Measurements from ENCODE around the gene POU5F1.

The POU5F1 gene

GRCh38 chr6:31143148-31143547, 27.3 kb downstream of the POU5F1 start:
- peaks cover 4% of the 10 kb centered on the region for H3K4me1 Mint-ChIP-seq
- ATAC-seq = no peak
- no peak overlapping the region for H3K4me3 Mint-ChIP-seq
- no peak overlapping the region for H3K27ac Mint-ChIP-seq
- H3K27me3 Mint-ChIP-seq = no peaks in the 10 kb centered on the region
- no peaks in the 10 kb centered on the region for H3K9me3 Mint-ChIP-seq
- H3K36me3 Mint-ChIP-seq = peaks cover 27% of the 10 kb centered on the region

DNA sequence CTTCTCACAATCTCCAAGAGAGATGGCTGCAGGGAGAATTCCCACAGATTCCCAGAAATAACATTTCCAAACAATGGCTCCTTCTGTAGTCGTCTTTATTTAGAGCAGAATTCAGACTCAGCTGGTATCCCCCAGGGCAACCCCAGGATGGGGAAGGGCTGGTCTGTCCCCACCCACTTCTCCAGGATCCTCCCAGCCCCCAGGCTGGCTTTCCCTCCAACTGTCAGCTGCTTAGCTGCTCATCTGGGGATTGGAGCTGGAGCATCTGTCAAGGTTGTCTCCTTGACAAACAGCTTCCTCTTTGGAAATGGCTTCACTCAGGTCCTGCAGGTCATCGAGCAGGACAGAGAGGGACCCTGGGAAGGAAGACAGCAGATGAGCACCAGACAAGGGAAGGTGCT, 28.1 kb downstream of the POU5F1 start:
- Mint-ChIP-seq H3K9me3 (no peaks in the 10 kb centered on the region), H3K27ac (no peak overlapping the region), H3K4me1 (peaks cover 9% of the 10 kb centered on the region), H3K4me3 (no peak overlapping the region), H3K27me3 (no peaks in the 10 kb centered on the region), H3K36me3 (peaks cover 27% of the 10 kb centered on the region)
- no peak for ATAC-seq

- H3K4me1 Mint-ChIP-seq = peaks cover 11% of the 10 kb centered on the region
- no peaks in the 10 kb centered on the region for H3K27me3 Mint-ChIP-seq
- peaks cover 21% of the 10 kb centered on the region for H3K36me3 Mint-ChIP-seq
- no peaks in the 10 kb centered on the region for H3K9me3 Mint-ChIP-seq
- no peak overlapping the region for H3K27ac Mint-ChIP-seq
- ATAC-seq = no peak
- no peak overlapping the region for H3K4me3 Mint-ChIP-seq
Measured at GRCh38 chr6:31140643-31141042, 29.8 kb downstream of the POU5F1 start.

DNA sequence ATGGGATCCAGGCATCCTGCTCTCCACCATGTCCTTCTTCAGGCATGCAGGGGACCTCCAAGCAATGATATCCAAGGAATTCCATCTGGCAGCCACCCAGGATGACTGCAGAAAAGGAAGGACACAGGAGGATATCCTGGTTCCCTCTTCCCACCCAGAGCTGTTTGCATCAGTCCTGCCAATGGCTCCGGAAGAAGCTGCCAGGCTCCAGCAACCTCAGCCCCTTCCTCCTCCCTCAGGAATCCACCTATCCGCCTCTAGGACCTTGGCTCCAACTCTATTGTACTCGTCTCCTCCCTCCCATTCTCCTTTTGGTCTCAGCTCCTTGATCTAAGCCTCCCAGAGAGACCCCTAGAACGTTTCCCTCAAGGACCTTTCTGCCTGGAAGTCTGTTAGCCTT, 30.9 kb downstream of the POU5F1 start:
- no peaks in the 10 kb centered on the region for H3K9me3 Mint-ChIP-seq
- H3K36me3 Mint-ChIP-seq = peaks cover 11% of the 10 kb centered on the region
- H3K27ac Mint-ChIP-seq = no peak overlapping the region
- no peak overlapping the region for H3K4me3 Mint-ChIP-seq
- no peak for ATAC-seq
- H3K4me1 Mint-ChIP-seq = peaks cover 11% of the 10 kb centered on the region
- no peaks in the 10 kb centered on the region for H3K27me3 Mint-ChIP-seq

GRCh38 chr6:31138982-31139381, 31.5 kb downstream of the POU5F1 start, which contains the start of gene PSORS1C2:
PSORS1C2 (minus strand) TSS chr6:31139066; CDS start chr6:31139026, 40 bp downstream.
- Mint-ChIP-seq H3K4me3 (peak within 1 kb of the TSS; percentile 13), H3K4me1 (peaks cover 11% of the 10 kb centered on the region), H3K36me3 (peaks cover 6% of the 10 kb centered on the region), H3K9me3 (no peaks in the 10 kb centered on the region), H3K27ac (peak within 1 kb of the TSS; percentile 68), H3K27me3 (no peaks in the 10 kb centered on the region)
- ATAC-seq = no peak

DNA sequence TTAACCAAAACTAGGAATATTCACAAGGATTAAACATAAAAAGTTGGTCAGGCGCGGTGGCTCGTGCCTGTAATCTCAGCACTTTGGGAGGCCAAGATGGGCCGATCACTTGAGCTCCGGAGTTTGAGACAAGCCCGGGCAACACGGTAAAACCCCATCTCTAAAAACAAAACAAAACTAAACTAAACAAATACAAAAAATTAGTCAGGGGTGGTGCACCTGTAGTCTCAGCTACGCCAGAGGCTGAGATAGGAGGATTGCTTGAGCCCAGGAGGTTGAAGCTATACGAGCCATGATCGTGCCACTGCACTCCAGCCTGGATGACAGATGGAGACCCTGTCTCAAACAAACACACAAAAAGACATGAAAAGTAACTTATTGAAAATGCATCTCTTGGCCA, 34.8 kb downstream of the POU5F1 start:
- Mint-ChIP-seq H3K27ac (no peak overlapping the region), H3K27me3 (peaks cover 7% of the 10 kb centered on the region), H3K9me3 (no peaks in the 10 kb centered on the region), H3K36me3 (no peaks in the 10 kb centered on the region), H3K4me1 (peaks cover 11% of the 10 kb centered on the region), H3K4me3 (no peak overlapping the region)
- ATAC-seq = no peak

DNA sequence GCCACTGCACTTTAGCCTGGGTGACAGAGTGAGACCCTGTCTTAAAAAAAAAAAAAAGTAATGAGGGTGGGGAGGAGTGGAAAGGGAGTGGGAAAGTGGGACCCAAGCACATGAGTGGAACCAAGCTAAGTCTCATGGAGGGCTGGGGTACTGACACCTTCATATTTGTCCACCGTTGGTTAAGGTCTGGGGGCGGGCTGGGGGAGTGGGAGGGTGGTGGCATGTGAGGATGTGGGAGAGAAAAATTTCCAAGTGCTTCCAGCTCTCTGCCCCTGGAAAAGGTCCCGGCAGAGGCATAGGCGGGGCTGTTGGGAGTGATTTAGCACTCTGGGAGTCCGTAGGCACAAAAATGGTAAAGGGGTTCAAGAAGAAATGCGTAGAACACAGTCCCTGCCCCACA, 37.7 kb downstream of the POU5F1 start:
- Mint-ChIP-seq H3K36me3 (no peaks in the 10 kb centered on the region), H3K4me1 (peaks cover 12% of the 10 kb centered on the region), H3K27me3 (peaks cover 15% of the 10 kb centered on the region), H3K27ac (no peak overlapping the region), H3K4me3 (no peak overlapping the region), H3K9me3 (no peaks in the 10 kb centered on the region)
- ATAC-seq = no peak

- H3K4me1 Mint-ChIP-seq = peaks cover 12% of the 10 kb centered on the region
- peaks cover 23% of the 10 kb centered on the region for H3K27me3 Mint-ChIP-seq
- ATAC-seq = no peak
- H3K36me3 Mint-ChIP-seq = no peaks in the 10 kb centered on the region
- H3K27ac Mint-ChIP-seq = no peak overlapping the region
- H3K9me3 Mint-ChIP-seq = no peaks in the 10 kb centered on the region
- H3K4me3 Mint-ChIP-seq = no peak overlapping the region
Measured at GRCh38 chr6:31131595-31131994, 38.9 kb downstream of the POU5F1 start.

- H3K4me3 Mint-ChIP-seq = no peak overlapping the region
- H3K4me1 Mint-ChIP-seq = peaks cover 15% of the 10 kb centered on the region
- H3K9me3 Mint-ChIP-seq = no peaks in the 10 kb centered on the region
Measured at GRCh38 chr6:31130751-31131150, 39.7 kb downstream of the POU5F1 start.

GRCh38 chr6:31129130-31129529, 41.4 kb downstream of the POU5F1 start:
- H3K36me3 Mint-ChIP-seq = no peaks in the 10 kb centered on the region
- no peak overlapping the region for H3K27ac Mint-ChIP-seq
- peaks cover 31% of the 10 kb centered on the region for H3K27me3 Mint-ChIP-seq
- no peak for ATAC-seq
- H3K9me3 Mint-ChIP-seq = no peaks in the 10 kb centered on the region
- no peak overlapping the region for H3K4me3 Mint-ChIP-seq
- H3K4me1 Mint-ChIP-seq = peaks cover 21% of the 10 kb centered on the region

More at GRCh38 chr6:31130751-31131150, 39.7 kb downstream of the POU5F1 start:
- Mint-ChIP-seq H3K36me3 (no peaks in the 10 kb centered on the region), H3K27me3 (peaks cover 29% of the 10 kb centered on the region), H3K27ac (no peak overlapping the region)
- no peak for ATAC-seq

DNA sequence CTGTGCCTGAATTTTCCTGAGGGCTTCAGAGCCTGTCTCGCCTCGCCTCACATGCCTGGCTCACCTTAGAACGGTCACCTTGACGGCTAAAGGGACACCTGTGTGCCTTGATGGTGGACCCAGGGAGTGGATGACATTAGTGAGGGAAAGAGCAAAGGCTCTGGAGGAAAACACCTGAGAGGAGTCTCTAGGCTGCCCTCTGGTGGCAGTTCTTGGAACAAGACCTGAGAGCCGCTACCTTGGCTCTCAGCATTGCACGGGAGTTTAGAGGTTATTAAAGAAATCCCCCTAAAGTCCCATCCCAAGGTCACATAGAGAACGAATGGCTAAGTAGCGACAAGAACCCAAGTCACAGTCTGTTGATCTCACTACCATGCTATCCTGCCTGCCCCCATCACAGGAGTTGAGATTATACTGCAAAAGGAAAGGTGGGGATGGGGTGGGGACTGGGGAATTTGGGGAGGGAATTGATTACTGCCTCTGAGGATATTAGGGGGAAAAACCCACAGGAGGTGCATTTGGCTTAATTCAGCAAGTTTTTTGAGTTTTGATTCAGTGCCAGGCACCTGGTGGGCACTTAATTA, 42.3 kb downstream of the POU5F1 start:
- Mint-ChIP-seq H3K36me3 (no peaks in the 10 kb centered on the region), H3K9me3 (no peaks in the 10 kb centered on the region), H3K27ac (no peak overlapping the region), H3K4me1 (peaks cover 21% of the 10 kb centered on the region), H3K4me3 (no peak overlapping the region), H3K27me3 (peaks cover 41% of the 10 kb centered on the region)
- no peak for ATAC-seq

GRCh38 chr6:31126396-31127175, 43.9 kb downstream of the POU5F1 start:
- Mint-ChIP-seq H3K36me3 (no peaks in the 10 kb centered on the region), H3K4me3 (no peak overlapping the region), H3K4me1 (peaks cover 21% of the 10 kb centered on the region), H3K9me3 (no peaks in the 10 kb centered on the region), H3K27me3 (peaks cover 50% of the 10 kb centered on the region), H3K27ac (peak overlapping the region; percentile 14)
- peak; percentile 7 for ATAC-seq

- no peaks in the 10 kb centered on the region for H3K36me3 Mint-ChIP-seq
- no peaks in the 10 kb centered on the region for H3K9me3 Mint-ChIP-seq
- no peak overlapping the region for H3K27ac Mint-ChIP-seq
- no peak overlapping the region for H3K4me3 Mint-ChIP-seq
- peaks cover 48% of the 10 kb centered on the region for H3K27me3 Mint-ChIP-seq
- peaks cover 21% of the 10 kb centered on the region for H3K4me1 Mint-ChIP-seq
- no peak for ATAC-seq
Measured at GRCh38 chr6:31125586-31126363, 44.7 kb downstream of the POU5F1 start.

- H3K27ac Mint-ChIP-seq = no peak overlapping the region
- H3K36me3 Mint-ChIP-seq = no peaks in the 10 kb centered on the region
- no peaks in the 10 kb centered on the region for H3K9me3 Mint-ChIP-seq
- no peak for ATAC-seq
- peaks cover 21% of the 10 kb centered on the region for H3K4me1 Mint-ChIP-seq
- H3K27me3 Mint-ChIP-seq = peaks cover 44% of the 10 kb centered on the region
- no peak overlapping the region for H3K4me3 Mint-ChIP-seq
Measured at GRCh38 chr6:31125162-31125561, 45.3 kb downstream of the POU5F1 start.
